Measurements from ENCODE around the gene BEAN1.
"Not testable (repeated sequence)": the region's sequence is repeated elsewhere in the genome, so short reads cannot be mapped to it uniquely, and the experiment has no call there.

BEAN1 gene

GRCh38 chr16:66489385-66489784, 62.3 kb downstream of the BEAN1 start:
- no peak for TF ChIP-seq CTCF (IDR thresholded peaks at IDR 0.05; ENCODE audit: low read depth, low read length)
- DNase-seq (ENCODE audit: extremely low read depth, low read depth), result no peak

DNA sequence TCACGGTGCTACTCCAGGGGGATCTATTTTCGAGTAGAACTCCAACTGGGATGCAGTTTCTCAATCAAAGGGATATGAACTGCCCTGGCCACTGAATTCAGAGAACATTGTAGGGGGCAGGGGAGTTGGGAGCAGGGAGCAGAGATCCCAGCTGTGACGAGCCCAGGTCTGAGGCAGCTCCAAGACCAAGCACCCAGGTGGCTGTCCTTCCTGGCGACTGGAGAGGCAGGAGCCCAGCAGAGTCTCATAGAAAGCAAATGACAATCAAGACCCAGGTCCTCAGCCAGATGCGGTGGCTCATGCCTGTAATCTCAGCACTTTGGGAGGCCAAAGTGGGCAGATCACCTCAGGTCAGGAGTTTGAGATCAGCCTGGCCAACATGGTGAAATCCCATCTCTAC, 62.7 kb downstream of the BEAN1 start:
- no peak for TF ChIP-seq CTCF (IDR thresholded peaks at IDR 0.05; ENCODE audit: low read depth, low read length)
- DNase-seq (ENCODE audit: extremely low read depth, low read depth), result no peak

DNA sequence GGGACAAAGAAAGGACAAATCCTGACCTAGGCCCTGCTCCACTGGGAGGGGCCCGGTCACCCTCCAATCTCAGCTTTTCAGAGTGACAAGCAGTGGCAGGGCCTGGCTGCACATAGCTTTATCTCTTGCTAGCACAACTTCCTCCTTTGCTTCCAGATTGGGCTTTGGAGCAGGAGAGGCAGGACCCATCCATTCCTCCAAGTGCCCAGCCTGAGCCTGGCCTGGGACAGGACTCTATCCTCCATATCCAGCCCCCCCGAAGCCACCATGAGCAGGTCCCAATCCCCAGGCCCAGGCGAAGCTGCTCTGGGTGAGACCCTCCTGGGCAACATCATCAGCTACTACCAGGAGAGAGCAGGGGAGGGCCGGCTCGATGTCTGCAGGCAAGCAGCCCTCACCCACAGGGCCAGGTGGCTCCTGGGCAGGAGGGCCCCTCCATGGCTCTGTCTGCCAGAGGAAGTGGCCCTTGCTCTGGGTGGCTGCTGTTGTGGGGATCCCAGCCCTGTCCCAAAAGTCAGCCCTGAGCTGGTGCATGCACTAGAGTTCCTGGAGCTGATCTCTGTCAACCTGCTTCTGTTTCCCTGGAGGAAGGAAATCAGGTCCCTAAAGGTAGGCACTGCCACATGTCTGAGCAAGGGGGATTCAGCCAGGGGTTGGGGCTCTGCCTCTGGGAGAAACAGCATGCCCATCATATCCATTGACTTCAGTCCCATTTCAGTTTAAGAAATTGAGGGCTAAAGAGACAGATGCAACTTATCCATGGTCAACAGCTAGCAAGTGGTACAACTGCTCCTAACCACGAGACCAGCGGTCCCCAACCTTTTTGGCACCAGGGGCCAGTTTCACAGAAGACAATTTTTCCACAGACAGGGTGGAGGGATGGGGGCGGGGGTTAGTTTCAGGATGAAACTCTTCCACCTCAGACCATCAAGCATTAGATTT, 64.0 kb downstream of the BEAN1 start:
- DNase-seq (ENCODE audit: extremely low read depth, low read depth), result no peak
- no peak for TF ChIP-seq CTCF (IDR thresholded peaks at IDR 0.05; ENCODE audit: low read depth, low read length)

DNA sequence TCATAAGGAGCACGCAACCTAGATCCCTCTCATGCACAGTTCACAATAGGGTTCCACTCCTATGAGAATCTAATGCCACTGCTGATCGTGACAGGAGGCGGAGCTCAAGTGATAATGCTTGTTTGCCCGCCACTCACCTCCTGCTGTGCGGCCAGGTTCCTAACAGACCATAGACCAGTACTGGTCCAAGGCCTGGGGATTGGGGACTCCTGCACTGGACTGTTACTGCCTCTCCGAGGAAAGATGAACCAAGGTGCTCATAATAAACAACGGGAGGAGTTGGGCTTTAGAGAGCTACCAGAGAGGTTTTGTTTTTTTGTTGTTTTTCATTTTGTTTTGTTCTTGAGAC, 64.6 kb downstream of the BEAN1 start:
- no peak for DNase-seq (ENCODE audit: extremely low read depth, low read depth)
- TF ChIP-seq CTCF (IDR thresholded peaks at IDR 0.05; ENCODE audit: low read depth, low read length), result no peak

DNA sequence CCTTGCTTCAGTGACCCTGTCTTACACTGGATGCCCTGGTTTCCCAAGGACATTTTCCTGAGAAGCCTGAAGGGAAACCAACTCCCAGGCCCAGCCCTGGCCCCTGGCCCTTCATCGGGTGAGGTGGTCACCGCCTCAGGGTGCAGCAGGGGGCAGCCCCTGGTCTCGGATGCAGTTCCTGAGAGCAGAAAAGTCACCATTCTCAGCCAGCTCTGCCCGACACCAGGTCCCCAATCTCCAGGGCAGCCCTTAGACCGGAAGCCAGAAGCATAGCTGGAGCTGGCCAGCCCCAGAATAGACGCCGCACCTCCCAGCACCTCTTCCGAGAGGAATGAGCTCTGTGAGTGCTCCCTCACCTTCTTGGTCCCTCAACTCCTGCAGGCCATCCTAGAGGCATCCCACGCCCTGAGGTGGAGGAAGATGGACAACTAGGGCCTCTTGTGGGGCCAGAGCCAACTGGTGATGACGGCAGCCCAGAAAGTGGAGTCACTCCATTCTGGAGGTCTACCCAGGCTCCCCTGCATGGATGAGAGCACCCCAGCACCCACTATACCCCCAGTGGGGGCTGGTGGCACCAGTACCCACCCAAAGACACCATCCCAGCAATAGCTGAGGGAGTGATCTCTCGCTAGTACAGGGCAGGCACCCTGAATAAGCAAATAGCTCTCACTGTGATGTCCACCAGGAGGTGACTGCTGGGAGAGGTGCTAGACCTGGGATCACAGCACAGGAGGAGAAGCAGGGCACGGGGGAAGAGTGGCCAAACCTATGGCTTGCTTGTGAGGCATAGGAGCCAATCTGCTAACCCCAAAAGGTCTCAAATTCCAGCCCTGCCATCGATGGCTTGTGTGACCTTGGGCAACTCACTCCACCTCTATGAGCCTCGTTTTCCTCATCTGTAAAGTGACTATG, 66.7 kb downstream of the BEAN1 start:
- DNase-seq (ENCODE audit: extremely low read depth, low read depth), result no peak
- no peak for TF ChIP-seq CTCF (IDR thresholded peaks at IDR 0.05; ENCODE audit: low read depth, low read length)

DNA sequence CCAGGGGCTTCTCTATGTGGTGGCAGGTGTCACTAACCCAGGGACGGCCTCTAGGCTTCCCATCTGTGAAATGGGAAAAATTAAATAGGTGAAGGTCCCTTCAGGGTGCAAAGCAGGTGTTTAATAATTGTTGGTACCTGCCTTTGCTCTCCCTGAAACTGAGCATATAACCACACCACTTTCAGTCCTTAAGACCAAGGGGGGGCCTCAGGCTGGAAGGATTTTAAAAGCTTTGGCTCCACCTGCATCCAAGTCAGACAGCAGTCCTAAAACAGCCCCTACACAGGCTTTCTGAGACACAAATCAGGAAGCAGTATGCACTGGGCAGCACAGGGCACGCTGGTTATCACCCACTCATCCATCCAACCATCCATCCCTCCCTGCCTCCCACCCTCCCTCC, 67.8 kb downstream of the BEAN1 start:
- TF ChIP-seq CTCF (IDR thresholded peaks at IDR 0.05; ENCODE audit: low read depth, low read length), result no peak

GRCh38 chr16:66495440-66495839, 68.3 kb downstream of the BEAN1 start:
- no peak for TF ChIP-seq CTCF (IDR thresholded peaks at IDR 0.05; ENCODE audit: low read depth, low read length)
- no peak for DNase-seq (ENCODE audit: extremely low read depth, low read depth)

More for the DNA sequence above, 67.8 kb downstream of the BEAN1 start:
- no peak for DNase-seq (ENCODE audit: extremely low read depth, low read depth)

DNA sequence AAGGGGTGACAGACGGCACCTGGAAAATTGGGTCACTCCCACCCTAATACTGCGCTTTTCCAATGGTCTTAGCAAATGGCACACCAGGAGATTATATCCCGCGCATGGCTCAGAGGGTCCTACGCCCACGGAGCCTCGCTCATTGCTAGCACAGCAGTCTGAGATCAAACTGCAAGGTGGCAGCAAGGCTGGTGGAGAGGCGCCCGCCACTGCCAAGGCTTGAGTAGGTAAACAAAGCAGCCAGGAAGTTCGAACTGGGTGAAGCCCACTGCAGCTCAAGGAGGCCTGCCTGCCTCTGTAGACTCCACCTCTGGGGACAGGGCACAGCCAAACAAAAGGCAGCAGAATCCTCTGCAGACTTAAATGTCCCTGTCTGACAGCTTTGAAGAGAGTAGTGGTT, 69.1 kb downstream of the BEAN1 start:
- DNase-seq (ENCODE audit: extremely low read depth, low read depth), result not testable (repeated sequence)

DNA sequence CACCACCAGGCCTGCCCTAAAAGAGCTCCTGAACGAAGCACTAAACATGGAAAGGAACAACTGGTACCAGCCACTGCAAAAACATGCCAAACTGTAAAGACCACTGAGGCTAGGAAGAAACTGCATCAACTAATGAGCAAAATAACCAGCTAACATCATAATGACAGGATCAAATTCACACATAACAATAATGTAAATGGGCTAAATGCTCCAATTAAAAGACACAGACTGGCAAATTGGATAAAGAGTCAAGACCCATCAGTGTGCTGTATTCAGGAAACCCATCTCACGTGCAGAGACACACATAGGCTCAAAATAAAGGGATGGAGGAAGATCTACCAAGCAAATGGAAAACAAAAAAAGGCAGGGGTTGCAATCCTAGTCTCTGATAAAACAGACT, 70.8 kb downstream of the BEAN1 start:
- not testable (repeated sequence) for DNase-seq (ENCODE audit: extremely low read depth, low read depth)

DNA sequence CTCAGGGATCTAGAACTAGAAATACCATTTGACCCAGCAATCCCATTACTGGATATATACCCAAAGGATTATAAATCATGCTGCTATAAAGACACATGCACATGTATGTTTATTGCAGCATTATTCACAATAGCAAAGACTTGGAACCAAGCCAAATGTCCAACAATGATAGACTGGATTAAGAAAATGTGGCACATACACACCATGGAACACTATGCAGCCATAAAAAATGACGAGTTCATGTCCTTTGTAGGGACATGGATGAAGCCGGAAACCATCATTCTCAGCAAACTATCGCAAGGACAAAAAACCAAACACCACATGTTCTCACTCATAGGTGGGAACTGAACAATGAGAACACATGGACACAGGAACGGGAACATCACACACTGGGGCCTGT, 74.5 kb downstream of the BEAN1 start:
- not testable (repeated sequence) for DNase-seq (ENCODE audit: extremely low read depth, low read depth)
